HG02678 (cell line): Measurements from ENCODE around the gene WWOX.

Source experiments
- ATAC-seq: cut with Tn5 transposase; IDR thresholded peaks from one replicate; pipeline ENCODE4 v1.9.1; 2021; ENCODE audit warnings: mild to moderate bottlenecking, moderate library complexity; ENCODE audit not compliant: unreplicated experiment

Gene WWOX

DNA sequence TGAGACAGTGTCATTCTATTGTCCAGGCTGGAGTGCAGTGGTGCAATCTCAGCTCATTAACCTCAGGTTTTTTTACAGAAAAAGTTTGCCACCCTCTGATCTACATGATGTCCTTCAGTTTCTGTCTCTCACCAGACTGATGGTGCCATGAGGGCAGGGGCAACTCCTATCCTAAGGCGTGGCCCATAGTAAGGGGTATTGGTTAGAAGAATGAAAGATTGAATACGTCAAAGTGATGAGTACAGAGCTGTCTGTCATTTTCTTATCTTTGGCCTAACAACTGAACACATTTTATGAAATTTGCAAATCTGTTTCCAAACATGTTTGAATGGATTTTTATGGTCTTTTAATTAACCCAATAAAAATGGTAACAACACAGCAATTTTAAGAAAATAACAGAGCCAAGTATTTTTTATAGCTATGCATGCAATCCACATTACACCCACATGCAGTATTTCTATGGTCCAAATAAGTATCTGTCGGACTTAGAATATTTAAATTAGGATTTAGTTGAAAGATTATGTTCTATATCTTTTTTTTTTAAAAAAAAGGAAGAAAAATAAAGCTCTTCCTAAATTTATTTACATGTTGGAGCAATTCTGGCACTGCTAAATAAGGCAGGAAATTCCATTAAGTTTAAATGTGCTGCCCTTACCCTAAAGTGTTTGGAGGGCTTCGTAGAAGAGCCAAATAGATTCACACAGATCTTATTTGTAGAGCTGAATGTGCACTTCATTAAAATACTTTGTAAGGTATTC lies 192.8 kb downstream of the WWOX start:
- no peak for ATAC-seq

DNA sequence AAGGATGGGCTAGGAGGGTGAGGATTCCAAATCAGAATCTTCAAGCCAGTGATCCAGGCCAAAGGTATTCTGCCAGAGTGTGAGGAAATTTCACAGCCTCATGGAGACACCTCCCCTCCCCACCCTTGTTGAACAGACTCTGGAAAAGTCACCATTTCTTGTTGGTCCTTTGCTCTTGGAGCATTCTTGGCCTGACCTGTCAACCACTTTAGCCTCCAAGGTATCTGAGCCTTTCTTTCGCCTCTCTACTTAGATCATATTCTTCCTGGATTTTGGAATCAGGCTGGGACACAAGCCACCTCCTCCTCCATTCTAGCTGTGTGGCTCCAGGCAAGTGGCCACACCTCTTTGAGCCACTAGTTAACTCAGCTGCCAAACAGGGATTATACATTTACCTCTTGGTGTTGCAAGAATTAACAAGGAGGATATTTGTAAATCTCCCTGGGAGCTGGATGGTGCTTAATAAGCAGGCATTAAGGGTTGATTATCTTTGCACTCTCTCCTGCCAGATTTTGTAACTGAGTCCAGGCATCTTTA lies 193.5 kb downstream of the WWOX start:
- ATAC-seq: no peak

DNA sequence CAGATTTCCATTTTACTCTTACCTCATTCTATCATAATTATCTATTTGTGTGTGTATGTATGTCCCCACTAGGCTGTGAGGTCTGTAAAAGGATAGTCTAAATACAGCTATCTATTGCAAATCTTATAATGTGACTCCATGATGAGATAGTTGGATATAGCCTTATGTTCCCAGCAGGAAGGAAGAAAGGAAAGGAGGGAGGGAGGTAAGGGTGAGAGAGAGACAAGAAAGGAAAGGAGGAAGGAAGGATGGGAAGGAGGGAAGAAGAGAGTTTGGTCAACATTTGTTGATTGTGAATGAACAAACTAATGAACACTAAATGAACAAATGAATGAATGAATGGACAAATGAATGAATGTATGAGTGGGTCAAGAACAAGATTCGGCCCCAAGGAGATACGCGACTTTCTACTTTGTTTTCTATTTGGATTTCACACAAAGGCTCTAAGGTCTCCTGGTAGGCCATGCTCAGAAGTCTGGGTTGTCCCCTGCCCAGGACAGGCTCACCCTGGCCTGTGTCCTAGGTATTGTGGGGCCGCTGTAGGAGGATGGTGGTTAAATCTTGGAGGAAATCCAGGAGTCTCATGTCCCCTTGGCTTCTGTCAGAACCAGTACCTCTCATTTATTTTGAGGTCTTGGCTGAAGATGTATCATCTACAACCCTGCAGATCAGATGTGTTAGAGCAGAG lies 195.2 kb downstream of the WWOX start:
- ATAC-seq: no peak

DNA sequence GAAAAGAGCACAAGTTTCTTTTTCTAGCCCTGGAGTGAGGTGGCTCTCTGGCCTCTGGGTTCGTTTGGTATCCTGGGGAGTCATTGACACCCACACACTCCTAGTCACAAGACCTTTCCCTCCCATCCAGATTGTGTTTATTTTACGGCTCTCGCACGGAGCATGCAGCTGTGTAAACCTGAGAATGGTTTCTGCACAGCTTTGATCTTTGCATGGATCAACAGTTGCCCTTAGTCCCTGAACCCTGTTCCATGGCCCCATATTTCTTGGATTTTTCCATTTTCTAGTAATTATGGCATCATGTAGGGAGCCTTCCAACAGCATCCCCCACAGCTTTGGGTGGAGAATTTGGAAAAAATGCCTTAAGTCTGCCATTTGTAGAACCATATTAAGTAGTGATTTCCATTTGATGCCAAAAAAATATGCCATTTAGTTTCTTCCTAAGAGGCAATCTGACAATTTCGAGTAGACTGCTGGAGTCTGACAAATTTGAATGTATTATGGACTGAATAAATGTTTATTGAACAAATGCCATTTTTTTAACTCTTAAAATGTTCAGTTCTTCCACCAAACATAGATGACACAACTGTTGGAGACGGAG lies 197.7 kb downstream of the WWOX start:
- ATAC-seq: no peak

DNA sequence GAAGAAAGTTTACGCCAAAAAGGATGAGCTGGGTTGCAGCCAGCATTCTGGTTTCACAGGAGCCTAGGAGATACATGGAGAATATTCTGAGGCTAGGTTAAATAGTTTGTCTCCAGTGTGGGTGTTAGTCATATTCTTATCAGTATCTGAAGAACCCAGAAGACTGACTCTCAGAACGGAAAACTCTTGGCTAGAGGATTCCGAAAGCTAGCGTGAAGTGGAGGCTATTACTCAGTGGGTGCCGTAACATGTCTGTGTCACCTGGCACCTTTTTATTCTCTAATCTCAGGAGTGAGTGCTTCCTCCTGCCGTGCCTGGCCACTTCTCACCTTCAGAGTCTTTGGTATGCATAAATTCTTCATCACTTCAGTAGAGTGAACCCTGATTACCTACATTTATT lies 199.5 kb downstream of the WWOX start:
- ATAC-seq: no peak

DNA sequence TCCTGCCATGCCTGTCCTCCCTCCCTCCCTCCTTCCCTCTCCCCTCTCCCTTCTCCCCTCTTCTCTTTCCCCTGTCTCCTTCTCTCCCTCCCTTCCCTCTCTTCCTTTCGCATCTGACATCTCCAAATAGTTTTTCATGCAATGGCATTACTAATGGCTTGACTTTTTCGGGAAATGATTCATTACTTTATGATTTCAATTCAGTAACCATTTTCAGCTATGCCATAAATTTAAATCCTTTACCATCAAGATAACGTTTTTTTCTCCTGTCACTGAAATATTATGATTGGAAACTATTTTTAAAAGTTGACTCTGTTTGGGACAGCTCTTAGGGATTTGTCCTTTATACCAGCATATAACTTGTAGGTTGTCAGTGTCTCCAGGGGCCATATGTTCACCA lies 201.0 kb downstream of the WWOX start:
- no peak for ATAC-seq

DNA sequence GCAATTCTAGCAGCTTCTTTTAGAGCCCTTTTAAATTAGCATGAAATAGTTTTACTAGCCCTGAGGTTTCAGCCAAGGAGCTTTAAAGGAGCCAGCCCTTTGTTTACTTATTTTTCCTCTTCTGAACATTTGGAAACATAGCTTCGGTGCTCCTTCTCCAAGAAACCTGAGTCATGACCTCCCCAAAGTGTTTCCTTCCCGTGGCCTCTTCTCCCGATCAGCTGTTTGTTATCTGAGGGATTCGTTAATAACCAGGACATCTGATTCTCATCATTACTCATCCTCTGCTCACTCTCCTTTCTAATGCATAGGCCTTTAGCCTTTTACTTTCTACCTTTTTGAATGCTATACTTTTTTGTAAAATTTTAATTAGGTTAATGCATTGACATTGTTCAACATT lies 204.5 kb downstream of the WWOX start:
- no peak for ATAC-seq

DNA sequence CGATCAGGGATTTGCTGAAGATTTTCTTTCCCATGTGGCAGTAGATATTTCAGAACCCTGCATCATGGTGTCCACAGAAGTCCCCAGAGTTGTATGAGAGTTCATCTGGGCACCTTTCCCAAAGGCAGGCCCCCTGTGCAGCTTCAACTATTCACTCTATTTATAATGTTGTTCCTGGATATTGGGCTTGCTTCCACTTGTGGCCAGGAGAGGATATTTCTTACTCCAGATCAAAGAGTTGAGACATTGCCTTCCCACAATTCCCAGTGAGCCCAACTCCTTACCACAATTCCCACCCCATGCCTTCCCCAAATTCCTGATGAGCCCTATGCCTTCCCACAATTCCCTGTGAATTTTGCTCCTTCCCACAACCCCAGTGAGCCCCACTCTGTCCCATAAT lies 206.9 kb downstream of the WWOX start:
- no peak for ATAC-seq

DNA sequence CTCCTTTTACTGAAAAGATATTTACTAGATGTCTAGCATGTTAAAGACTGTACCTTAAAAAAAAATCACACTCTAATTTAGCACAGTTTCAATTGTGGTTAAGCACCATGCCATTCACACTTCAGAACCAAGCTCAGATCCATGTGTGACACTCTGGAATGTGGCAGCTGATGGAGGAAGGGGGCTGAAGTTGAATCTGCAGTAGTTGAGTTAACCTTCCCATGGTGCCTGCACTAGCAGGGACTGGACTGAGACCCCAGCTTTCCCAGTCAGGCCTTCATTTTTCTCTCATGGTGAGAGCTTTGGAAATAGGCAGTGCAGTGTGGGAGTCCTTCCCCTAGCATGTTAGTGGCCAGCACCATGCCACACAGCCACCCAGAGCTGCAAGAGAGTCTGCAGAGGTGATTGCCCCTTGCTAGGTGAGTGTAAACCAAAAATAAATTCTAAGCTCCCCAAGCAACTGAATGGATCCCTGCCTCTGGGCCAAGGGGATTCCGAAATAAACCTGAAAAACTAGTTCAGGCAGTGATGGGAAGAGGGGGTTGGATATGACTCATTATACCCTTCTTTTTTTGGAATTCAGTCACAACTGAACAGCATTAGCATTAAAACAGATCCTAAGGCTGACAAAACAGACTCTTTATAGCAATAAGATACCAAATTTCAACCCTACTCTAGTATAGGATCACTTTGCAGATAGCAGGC lies 208.5 kb downstream of the WWOX start:
- no peak for ATAC-seq

DNA sequence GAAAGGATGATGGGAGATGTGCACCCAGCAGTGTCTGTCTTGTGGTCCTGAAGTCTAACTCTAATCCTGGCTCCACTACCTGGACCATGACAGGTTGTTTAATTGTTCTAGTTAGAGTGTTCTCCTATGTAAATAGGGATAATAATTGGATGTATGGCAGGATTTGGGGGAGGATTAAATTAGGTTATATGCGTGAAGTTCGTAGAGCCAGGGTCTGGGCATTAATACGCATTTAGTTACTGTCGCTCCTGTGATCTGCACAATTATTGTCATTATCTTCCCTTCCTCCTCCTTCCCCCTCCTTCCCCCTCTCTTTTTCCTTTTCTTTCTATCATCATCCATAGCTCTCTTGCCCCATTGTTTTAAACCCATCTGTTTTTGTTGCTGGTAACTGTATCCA lies 210.3 kb downstream of the WWOX start:
- ATAC-seq: no peak

DNA sequence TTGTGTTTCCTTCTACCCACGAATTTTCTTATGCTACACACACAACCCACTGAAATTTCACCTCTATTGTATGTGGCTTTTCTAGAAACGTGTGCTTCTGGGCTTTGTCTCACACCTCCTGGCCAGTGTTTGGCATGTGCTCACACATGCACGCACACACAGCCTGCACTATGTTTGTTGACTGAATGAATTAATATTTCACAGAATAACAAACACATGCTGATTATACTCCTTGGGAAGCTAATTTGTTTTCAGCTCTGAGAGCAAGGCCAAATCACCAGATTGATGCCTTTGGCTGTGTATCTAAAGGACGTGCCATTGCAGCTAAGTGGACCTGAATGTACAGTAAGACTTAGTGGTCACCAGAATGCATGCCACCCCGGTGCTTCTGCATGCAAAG lies 210.7 kb downstream of the WWOX start:
- no peak for ATAC-seq

DNA sequence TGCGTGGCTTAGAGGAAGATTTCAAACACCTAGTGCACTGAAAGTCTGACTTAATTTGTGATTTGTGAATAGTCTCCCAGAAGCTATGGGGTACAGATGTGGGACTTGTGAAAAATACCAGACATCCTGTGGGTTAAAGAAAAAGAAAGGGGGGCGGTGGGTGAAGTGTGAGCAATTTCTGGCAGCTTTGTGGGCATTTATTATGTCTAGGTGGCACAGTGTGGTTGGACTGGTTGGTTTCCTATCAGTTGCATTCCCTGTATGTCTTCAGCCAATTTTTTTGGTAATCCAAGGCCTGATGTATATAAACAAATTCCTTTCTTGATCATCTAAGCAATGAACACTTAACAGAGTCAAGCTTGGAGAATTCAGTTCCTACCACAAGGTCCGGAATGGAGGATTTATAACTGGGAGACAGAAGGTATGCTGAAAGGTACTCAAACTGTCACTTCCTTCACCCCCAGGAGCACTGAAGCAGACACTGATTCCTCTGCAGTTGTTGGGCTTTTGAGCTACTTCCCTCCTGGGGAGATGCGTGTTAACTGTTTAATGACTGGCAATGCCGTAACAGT lies 211.6 kb downstream of the WWOX start:
- ATAC-seq: no peak

DNA sequence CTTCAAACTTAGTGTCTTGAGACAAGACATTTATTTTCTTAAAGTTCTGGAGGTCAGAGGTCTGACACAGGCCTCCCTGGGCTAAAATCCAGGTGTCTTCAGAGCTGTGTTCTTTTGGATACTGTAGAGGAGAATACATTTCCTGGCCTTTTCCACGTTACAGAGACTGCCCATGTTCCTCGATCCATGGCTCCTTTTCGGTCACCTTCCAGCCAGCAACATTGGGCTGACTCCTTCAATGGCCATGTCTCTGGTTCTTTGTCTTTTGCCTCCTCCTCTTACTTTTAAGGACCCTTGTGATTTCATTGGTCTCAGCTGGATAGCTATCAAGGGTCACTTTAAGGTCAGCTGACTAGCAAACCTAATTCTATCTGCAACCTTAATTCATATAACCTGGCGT lies 212.4 kb downstream of the WWOX start:
- ATAC-seq: no peak

DNA sequence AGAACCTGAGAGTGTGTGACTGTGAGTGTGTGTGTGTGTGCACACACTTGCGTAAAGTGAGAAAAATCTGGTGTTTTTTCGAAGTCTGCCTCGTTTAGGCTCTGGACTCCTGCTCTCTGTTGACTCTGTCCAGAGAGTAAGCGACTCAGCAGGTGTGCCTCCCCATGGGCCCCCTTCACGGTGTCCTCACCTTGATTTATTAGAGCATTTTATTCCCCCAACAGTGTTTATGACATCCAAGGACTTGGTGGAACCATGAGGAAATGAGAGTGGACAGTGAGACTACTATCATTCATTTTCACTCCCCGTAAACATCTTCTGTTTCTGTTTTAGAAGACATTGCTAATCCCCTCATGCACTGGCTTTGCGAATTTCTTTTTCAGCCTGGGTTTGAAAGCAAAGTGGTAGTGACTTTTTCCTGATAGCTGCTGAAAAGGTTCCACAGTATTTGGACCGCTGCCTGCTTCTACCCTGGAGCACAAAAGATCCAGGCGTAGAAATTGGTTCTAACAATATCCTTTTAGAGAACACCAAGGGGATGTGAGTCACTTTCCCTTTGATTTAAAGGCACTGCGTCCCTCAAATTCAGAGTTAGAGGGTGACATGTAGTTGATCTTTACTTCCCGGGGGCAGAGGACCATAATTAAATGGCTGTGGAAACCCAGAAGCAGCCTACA lies 218.2 kb downstream of the WWOX start:
- no peak for ATAC-seq

DNA sequence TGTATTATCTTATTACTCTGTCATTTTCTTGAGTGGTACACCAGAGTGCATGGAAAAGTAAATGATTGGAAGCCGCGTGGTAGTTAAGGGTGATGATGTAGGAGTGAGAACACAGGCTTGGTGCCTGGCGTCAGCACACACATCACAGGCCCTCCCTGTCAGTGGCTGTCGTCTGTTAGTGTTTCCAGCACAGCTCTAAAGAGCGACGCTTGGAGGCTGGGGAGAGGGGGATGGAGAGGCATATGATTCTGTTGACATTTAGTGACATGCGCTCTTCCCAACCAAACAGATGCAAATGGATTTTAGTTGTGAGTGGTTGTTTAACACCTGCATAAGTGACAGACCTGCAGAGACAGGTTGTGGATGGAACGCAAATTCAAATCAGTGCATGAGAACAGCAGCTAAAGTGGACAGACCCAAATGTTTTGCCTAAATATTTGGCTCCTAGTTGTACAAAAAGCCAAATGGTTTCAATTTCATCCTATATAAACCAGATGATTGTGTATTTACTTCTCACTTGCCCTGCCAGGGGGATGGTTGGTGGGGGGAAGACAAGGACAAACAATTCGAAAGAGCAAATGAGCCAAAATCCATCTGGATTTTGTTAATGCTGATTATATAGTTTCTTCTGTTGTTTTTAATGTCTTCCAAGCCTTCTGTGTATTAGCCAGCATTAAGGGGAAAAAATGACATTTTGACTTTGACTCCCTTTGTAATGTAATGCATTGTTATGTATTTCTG lies 222.3 kb downstream of the WWOX start:
- ATAC-seq: no peak

DNA sequence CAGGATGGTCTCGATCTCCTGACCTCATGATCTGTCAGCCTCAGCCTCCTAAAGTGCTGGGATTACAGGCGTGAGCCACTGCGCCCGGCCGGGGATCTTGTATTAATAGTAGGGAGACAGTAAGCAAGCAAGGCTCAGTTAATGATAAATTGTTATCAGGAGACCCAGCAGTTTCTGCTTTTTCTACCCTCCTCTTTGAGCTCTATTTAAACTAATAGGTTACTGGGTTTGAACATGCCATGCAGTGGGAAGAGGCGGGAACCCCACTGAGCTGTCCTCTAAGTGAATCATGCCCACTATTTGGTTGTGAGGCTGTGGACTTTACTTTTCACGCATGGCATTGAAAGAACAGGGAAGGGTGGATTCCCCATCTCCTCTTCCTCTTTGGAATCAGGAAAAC lies 223.9 kb downstream of the WWOX start:
- no peak for ATAC-seq

DNA sequence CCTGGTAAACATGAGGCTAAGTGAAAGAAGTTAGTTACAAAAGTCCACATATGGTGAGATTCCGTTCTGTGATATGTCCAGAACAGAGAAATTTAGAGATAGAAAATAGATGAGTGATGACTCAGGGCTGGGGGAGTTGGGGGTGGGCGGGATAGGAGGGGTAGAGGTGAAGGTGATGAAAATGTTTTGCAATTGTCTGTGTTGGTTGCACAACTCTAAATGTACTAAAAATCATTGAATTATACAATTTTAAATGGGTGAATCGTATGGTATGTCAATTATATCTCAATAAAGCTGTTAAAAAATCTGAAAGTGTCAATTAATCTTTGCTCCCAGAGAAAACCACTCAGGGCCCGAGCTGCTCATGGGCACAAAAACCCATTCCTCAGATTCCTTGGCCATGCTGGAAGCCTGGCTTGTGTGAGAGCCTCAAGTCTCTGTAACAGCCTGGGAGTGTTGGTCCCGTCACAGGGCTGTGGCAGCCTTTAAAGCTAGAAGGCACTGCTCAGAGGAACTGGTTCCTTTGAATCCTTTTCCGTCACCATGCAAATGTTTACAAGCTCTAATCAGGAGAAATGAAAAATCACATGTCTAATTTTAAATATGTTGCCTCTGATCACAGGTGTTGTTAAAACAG lies 225.3 kb downstream of the WWOX start:
- ATAC-seq: no peak

DNA sequence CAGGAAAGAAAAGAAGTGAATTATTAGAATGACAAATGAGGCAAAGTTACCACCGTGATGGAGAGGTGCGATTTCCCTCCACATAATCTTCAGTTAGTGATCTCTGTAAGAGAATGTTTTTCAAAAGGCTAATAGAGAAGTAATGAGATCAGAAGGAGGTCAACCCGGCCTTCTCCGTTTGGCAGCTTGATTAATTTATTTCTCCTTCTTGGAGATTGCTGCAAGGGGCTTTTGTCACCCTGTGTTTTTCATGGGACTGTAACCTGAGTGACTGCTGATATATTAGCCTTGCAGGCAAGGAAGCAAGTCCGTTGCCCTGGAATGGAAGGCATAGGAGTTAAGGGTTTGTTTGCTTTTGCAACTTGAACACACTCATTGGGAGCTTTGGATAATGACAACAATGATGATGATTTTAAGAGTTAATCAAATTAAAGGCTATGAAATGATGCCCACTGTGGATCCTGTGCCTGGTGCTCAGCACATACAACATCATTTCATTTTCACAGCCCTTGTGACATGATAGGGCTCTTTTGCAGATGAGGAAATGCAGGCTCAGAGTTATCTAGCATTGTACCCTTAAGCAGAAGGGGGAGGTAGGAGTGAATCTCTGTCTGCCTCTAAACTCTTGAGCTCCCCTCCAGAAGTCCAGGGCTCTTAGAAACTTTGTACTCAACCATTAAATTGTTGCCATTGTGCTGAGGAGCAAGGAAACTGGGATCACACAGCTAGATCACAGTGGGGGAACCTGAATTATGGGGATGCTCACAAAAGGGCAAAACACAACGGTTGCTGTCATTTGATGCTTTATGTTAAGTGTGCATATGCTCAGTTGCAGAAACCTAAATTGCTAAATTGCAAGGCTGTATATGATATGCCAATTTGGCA lies 226.3 kb downstream of the WWOX start:
- ATAC-seq: no peak
